NB4 (cell line): ENCODE results near the gene TEKTIP1.

Source experiments
- DNase-seq: peaks from one replicate; pipeline ENCODE4 v3.0.0; 2010; ENCODE audit warnings: low read depth
- H3K4me3 ChIP-seq: one replicate; pipeline ENCODE4 v1.5.1; 2011; ENCODE audit warnings: mild to moderate bottlenecking, low read depth, low read length, moderate library complexity
- MYC ChIP-seq: IDR thresholded peaks from 2 replicates; pipeline ENCODE4 v1.6.1; 2011; ENCODE audit warnings: low read depth, low read length
- POLR2A ChIP-seq: IDR thresholded peaks from 2 replicates; pipeline ENCODE4 v1.6.1; 2011; ENCODE audit warnings: mild to moderate bottlenecking; ENCODE audit not compliant: insufficient read length; ENCODE audit errors: extremely low read depth
- TF ChIP-seq, protein P1 (sequence below): IDR thresholded peaks from one replicate; pipeline ENCODE4 v1.5.1; 2012; ENCODE audit warnings: low read depth, low read length
- TF ChIP-seq, protein P2 (sequence below): IDR thresholded peaks from 2 replicates; pipeline ENCODE4 v1.6.1; 2011; ENCODE audit warnings: low read depth, low read length

TEKTIP1 gene

DNA sequence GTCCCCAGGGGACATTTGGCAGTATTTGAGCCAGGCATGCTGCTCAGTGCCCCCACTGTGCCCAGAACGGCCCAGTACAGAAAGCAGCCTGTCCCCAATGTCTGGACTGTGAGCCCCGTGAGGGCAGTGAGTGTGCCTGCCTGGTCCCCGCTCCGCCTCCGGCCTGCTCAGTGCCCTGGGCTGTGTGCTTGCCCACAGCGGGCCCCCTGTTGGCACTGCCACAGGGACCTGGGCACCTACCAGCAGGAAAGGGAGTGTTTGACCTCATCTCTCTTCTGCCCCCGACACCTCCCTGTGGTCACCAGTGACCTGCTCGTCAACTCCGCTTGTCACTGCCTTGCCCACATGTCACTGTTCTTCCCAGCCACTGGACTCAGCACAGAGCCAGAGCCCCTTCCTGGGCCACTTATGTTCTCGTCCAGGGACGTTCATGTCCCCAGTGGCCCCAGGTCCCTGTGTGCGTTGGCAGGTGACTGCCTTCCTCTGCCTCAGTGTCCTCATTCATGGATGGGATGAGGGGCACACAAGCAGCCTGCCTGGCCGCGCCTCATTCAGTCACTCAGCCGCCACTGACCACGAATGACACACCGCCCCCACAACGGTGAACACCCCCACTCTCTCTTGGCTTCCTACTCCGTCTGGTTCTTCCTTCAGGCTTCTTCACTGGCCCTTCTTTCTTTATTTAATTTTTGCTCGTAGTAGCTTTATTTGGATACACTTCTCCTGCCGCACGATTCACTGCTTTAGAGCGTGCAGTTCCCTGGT, 30.0 kb upstream of the TEKTIP1 start:
- no peak for TF ChIP-seq MYC
- TF ChIP-seq, protein P1, sequence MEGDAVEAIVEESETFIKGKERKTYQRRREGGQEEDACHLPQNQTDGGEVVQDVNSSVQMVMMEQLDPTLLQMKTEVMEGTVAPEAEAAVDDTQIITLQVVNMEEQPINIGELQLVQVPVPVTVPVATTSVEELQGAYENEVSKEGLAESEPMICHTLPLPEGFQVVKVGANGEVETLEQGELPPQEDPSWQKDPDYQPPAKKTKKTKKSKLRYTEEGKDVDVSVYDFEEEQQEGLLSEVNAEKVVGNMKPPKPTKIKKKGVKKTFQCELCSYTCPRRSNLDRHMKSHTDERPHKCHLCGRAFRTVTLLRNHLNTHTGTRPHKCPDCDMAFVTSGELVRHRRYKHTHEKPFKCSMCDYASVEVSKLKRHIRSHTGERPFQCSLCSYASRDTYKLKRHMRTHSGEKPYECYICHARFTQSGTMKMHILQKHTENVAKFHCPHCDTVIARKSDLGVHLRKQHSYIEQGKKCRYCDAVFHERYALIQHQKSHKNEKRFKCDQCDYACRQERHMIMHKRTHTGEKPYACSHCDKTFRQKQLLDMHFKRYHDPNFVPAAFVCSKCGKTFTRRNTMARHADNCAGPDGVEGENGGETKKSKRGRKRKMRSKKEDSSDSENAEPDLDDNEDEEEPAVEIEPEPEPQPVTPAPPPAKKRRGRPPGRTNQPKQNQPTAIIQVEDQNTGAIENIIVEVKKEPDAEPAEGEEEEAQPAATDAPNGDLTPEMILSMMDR, result no peak
- TF ChIP-seq POLR2A, result no peak
- TF ChIP-seq, protein P2, sequence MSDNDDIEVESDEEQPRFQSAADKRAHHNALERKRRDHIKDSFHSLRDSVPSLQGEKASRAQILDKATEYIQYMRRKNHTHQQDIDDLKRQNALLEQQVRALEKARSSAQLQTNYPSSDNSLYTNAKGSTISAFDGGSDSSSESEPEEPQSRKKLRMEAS, result no peak
- peak; percentile 44 for DNase-seq
- no peak overlapping the region for H3K4me3 ChIP-seq

- TF ChIP-seq POLR2A, result no peak
- TF ChIP-seq, protein P1, result no peak
- TF ChIP-seq MYC, result no peak
- TF ChIP-seq, protein P2, result no peak
- no peak overlapping the region for H3K4me3 ChIP-seq
- no peak for DNase-seq
These were observed 29.4 kb upstream of the TEKTIP1 start for GRCh38 chr19:3509566-3509989.

DNA sequence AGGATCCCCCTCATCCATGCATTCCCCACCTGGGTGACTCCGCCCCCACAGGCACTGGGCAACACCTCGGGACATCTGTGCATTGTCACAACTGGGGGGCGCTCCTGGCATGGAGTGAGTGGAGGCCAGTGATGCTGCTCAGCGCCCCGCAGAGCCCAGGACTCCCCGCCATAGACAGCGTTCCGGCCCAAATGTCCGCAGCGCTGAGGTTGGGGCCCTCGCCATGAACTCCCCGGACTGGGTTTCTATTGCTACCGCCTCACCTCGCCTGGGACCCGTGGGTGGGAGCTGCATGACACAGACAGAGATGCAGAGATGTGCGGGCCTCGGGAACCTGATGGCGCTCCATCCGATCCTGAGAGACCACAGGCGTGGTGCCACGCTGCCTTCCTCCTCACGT, 28.2 kb upstream of the TEKTIP1 start:
- TF ChIP-seq, protein P2, result no peak
- TF ChIP-seq MYC (no peak), POLR2A (no peak)
- TF ChIP-seq, protein P1, result no peak
- no peak overlapping the region for H3K4me3 ChIP-seq
- DNase-seq, result no peak

DNA sequence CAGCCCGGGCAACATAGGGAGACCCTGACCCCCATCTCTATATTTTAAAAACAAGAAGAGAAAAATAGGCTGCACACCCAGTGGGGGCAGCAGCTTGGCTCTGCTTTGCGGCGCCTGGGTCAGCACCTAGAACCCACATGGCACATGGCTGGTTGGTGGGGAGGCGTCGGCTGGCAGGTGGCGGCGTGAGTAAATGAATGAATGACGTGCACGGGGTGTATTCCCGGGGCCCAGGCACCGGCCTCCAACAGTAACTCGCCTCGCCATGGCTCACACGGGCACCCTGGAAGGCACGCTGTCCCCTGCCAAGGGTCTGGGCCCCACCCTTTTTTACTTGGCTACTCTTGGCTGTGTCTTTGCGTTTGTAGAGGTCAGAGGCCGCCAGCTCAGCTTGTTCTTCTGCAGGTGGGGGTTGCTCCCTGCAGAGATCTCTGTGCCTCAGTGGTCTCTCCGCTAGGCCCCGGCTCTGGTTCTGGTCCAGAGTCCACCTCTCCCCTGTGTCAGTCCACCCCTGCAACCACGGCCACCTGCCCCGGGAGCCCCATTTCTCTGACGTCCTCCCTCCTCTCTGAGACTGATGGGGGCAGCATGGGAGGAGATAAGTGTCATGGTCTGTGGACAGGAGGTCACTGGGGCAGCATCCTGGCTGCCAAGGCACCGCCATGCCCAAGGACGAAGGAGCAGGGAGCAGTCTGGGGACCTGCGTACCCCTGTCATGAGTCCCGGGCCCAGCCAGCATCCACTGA, 27.3 kb upstream of the TEKTIP1 start:
- TF ChIP-seq, protein P1, result no peak
- TF ChIP-seq, protein P2, result no peak
- TF ChIP-seq POLR2A, result no peak
- no peak overlapping the region for H3K4me3 ChIP-seq
- no peak for DNase-seq

DNA sequence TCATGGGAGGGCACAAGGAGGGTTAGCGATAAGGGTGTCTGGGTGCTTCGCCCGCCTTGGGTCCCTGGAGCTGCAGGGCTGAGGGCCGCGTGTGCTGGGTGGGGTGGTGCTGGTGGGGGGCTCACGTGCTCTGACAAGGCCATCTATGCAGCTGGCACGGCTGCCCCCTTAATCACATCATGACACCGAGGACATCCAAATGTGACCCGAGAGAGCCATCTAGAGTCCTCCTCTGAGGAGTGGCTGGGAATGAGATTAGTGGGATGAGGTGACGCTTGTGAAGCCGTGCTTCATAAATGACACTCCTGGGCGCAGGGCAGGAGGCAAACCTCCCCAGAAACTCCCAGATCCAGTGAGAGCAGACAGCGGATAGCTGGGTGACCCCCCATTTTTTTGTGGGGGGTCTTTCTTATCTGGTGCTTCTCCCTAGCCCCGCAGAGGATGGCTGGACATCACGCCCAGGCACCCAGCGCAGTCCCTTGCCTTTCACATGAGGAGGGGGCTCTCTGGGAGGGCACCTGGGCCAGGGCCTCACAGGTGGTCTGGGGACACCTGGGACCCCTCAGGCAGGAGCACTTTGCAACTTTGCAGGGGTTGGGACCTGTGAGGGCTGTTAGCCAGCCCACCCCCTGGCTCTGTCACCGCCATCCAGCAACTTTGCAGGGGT, 26.3 kb upstream of the TEKTIP1 start:
- no peak for DNase-seq
- no peak overlapping the region for H3K4me3 ChIP-seq
- TF ChIP-seq MYC (no peak), POLR2A (no peak)
- TF ChIP-seq, protein P2, result no peak
- TF ChIP-seq, protein P1, result no peak
